BE2C (cell line): ENCODE results near the gene FNDC8.

Experiments used
- DNase-seq: peaks from one replicate; pipeline ENCODE4 v3.0.0-alpha.2; 2020
- H3K27me3 ChIP-seq: fragments of 250-450 bp; sonication (Bioruptor Pico); 2 replicates; pipeline ENCODE4 v1.5.1; 2020; ENCODE audit warnings: mild to moderate bottlenecking
- H3K36me3 ChIP-seq: fragments of 250-450 bp; sonication (Bioruptor Pico); 2 replicates; pipeline ENCODE4 v1.5.1; 2020; ENCODE audit warnings: mild to moderate bottlenecking
- H3K4me1 ChIP-seq: fragments of 250-450 bp; sonication (Bioruptor Pico); 2 replicates; pipeline ENCODE4 v1.5.1; 2020
- H3K4me3 ChIP-seq: 2 replicates; pipeline ENCODE4 v1.5.1; 2011; ENCODE audit warnings: low read depth, low read length
- H3K9me3 ChIP-seq: fragments of 250-450 bp; sonication (Bioruptor Pico); 2 replicates; pipeline ENCODE4 v1.5.1; 2020
- TF ChIP-seq, protein P1 (sequence below): IDR thresholded peaks from 2 replicates; pipeline ENCODE4 v1.5.1; 2012; ENCODE audit warnings: mild to moderate bottlenecking, low read depth, low read length

FNDC8 gene

GRCh38 chr17:35132099-35132498 lies 10.7 kb downstream of the FNDC8 start:
- Histone ChIP-seq H3K27me3 (no peaks in the 10 kb centered on the region), H3K9me3 (no peaks in the 10 kb centered on the region), H3K36me3 (peaks cover 60% of the 10 kb centered on the region), H3K4me3 (no peak overlapping the region), H3K4me1 (no peaks in the 10 kb centered on the region)
- TF ChIP-seq, protein P1, sequence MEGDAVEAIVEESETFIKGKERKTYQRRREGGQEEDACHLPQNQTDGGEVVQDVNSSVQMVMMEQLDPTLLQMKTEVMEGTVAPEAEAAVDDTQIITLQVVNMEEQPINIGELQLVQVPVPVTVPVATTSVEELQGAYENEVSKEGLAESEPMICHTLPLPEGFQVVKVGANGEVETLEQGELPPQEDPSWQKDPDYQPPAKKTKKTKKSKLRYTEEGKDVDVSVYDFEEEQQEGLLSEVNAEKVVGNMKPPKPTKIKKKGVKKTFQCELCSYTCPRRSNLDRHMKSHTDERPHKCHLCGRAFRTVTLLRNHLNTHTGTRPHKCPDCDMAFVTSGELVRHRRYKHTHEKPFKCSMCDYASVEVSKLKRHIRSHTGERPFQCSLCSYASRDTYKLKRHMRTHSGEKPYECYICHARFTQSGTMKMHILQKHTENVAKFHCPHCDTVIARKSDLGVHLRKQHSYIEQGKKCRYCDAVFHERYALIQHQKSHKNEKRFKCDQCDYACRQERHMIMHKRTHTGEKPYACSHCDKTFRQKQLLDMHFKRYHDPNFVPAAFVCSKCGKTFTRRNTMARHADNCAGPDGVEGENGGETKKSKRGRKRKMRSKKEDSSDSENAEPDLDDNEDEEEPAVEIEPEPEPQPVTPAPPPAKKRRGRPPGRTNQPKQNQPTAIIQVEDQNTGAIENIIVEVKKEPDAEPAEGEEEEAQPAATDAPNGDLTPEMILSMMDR: no peak
- no peak for DNase-seq

- TF ChIP-seq, protein P1: no peak
- H3K27me3 ChIP-seq: no peaks in the 10 kb centered on the region
- H3K36me3 ChIP-seq: peaks cover 69% of the 10 kb centered on the region
- H3K4me3 ChIP-seq: no peak overlapping the region
- no peaks in the 10 kb centered on the region for H3K9me3 ChIP-seq
- DNase-seq: no peak
- no peaks in the 10 kb centered on the region for H3K4me1 ChIP-seq
Observed at GRCh38 chr17:35132816-35133550, 11.6 kb downstream of the FNDC8 start.

GRCh38 chr17:35135322-35135721 lies 13.9 kb downstream of the FNDC8 start:
- no peak overlapping the region for H3K4me3 ChIP-seq
- TF ChIP-seq, protein P1: no peak
- no peaks in the 10 kb centered on the region for H3K4me1 ChIP-seq
- no peaks in the 10 kb centered on the region for H3K27me3 ChIP-seq
- no peak for DNase-seq
- no peaks in the 10 kb centered on the region for H3K9me3 ChIP-seq
- peaks cover 92% of the 10 kb centered on the region for H3K36me3 ChIP-seq

DNA sequence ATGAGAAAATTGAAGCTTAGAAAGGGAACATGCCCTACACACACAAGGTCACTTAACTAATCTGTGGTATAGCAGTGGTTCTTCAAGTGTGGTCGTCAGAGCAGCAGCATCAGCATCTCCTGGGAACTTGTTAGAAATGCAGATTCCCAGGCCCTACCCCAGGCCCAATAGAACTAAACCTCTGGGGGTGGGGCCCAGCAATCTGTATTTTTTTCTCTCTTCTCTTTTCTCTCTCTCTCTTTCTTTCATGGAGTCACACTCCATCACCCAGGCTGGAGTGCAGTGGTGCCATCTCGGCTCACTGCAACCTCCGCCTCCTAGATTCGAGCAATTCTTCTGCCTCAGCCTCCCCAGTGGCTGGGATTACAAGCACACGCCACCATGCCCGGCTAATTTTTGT lies 16.8 kb downstream of the FNDC8 start:
- Histone ChIP-seq H3K36me3 (peaks cover 74% of the 10 kb centered on the region), H3K4me1 (no peaks in the 10 kb centered on the region), H3K27me3 (no peaks in the 10 kb centered on the region; the same call in 1 of the 2 replicates)

DNA sequence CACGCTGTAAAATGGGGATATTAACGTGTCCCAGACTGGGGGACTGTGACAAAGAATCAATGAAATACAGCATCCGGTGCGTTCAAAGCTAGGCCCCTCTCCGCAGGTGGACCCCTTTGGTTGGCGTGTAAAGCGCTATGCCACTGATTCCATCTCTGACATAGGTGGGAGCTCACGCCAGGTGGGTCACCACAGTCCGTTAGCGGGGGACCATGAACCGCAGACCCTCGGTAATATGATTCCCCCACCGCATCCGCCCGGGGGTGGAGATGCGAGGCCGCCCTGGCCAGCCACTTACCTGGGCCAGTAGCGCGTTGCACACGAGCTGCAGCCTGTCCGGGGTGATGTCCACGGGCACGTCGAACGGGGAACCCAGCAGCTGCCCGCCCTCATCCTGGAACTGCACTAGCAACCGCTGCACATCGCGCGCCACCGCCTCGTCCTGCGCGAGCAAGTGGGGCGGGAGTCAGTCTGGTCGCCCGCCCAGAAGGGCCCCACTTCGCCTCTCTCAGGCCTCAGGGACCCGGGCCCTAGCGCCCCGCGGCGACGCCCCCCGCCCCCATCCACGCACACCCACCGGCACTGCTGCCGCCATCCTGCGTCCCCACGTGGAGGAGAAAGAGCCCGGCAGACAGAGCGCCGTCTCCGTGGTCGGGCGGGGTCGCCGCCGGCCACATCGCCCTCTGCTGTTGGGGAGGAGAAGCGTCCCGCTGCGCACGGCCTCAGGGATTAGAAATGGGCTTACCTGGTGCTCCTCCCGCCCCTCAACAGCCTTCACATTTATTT lies 20.5 kb downstream of the FNDC8 start, which contains the start of gene NLE1:
TSS of gene NLE1 (minus strand) at position 623 of the 786 bp plus-strand sequence. CDS start at position 595, 28 bp downstream.
- DNase-seq: peak; percentile 89
- TF ChIP-seq, protein P1: peak; percentile 78
- Histone ChIP-seq H3K36me3 (peaks cover 38% of the 10 kb centered on the region), H3K4me1 (no peaks in the 10 kb centered on the region), H3K4me3 (peak within 1 kb of the TSS; percentile 99), H3K9me3 (no peaks in the 10 kb centered on the region), H3K27me3 (no peaks in the 10 kb centered on the region; the same call in 1 of the 2 replicates)

More for the DNA sequence above, 16.8 kb downstream of the FNDC8 start:
- TF ChIP-seq, protein P1: no peak
- Histone ChIP-seq H3K9me3 (no peaks in the 10 kb centered on the region), H3K4me3 (no peak overlapping the region)
- no peak for DNase-seq

GRCh38 chr17:35142467-35142796 lies 21.0 kb downstream of the FNDC8 start:
- TF ChIP-seq, protein P1: no peak
- H3K4me1 ChIP-seq: no peaks in the 10 kb centered on the region

More at GRCh38 chr17:35142467-35142796, 21.0 kb downstream of the FNDC8 start:
- Histone ChIP-seq H3K9me3 (no peaks in the 10 kb centered on the region), H3K27me3 (no peaks in the 10 kb centered on the region; the same call in 1 of the 2 replicates), H3K36me3 (peaks cover 32% of the 10 kb centered on the region), H3K4me3 (peak overlapping the region; percentile 99)
- DNase-seq: no peak
